Ishikawa (cell line): Measurements from ENCODE around the gene NRXN3.

Experiments used
- CEBPB ChIP-seq: IDR thresholded peaks from 2 replicates; pipeline ENCODE4 v1.6.1; 2012
- EGR1 ChIP-seq: IDR thresholded peaks from 2 replicates; pipeline ENCODE4 v1.6.1; 2012
- EP300 ChIP-seq: IDR thresholded peaks from 2 replicates; pipeline ENCODE4 v1.6.1; 2012; ENCODE audit warnings: borderline replicate concordance
- FOXM1 ChIP-seq: IDR thresholded peaks from 2 replicates; pipeline ENCODE4 v1.6.1; 2012; ENCODE audit warnings: low read depth, borderline replicate concordance
- NFIC ChIP-seq: IDR thresholded peaks from 2 replicates; pipeline ENCODE4 v1.6.1; 2012
- REST ChIP-seq: IDR thresholded peaks from 2 replicates; pipeline ENCODE4 v1.6.1; 2012; ENCODE audit warnings: low read depth, mild to moderate bottlenecking
- TAF1 ChIP-seq: IDR thresholded peaks from 2 replicates; pipeline ENCODE4 v1.6.1; 2012; ENCODE audit warnings: low read depth, mild to moderate bottlenecking
- TCF12 ChIP-seq: IDR thresholded peaks from 2 replicates; pipeline ENCODE4 v1.6.1; 2012; ENCODE audit warnings: low read depth
- YY1 ChIP-seq: IDR thresholded peaks from 2 replicates; pipeline ENCODE4 v1.6.1; 2012; ENCODE audit warnings: low read depth

GRCh38 chr14:79357307-79357706 lies 1187.1 kb downstream of the NRXN3 start:
- TF ChIP-seq EP300 (no peak), TCF12 (no peak), EGR1 (no peak), FOXM1 (no peak), TAF1 (no peak), REST (no peak), NFIC (no peak), CEBPB (no peak), YY1 (no peak)
